DOHH2 (cell line): ENCODE results near the gene TSPAN11.

Experiments used
- H3F3A ChIP-seq: fragments of 200-600 bp; sonication (generic), shearing (Covaris generic); 2 replicates; pipeline ENCODE4 v1.6.0; 2016; ENCODE audit warnings: antibody characterized with exemption, mild to moderate bottlenecking; ENCODE audit not compliant: control insufficient read depth, insufficient read depth
- H3K27ac ChIP-seq: fragments of 200-600 bp; sonication (generic); 2 replicates; pipeline ENCODE4 v1.5.1; 2014; ENCODE audit warnings: low read depth, mild to moderate bottlenecking, low read length, moderate library complexity
- H3K27me3 ChIP-seq: fragments of 200-600 bp; sonication (generic); 2 replicates; pipeline ENCODE4 v1.6.1; 2014; ENCODE audit warnings: mild to moderate bottlenecking, low read length, mixed read lengths; ENCODE audit not compliant: control insufficient read depth
- H3K36me3 ChIP-seq: fragments of 200-600 bp; sonication (generic); 2 replicates; pipeline ENCODE4 v1.6.1; 2014; ENCODE audit warnings: mild to moderate bottlenecking, low read length, moderate library complexity, mixed read lengths; ENCODE audit not compliant: control insufficient read depth
- H3K4me1 ChIP-seq: fragments of 200-600 bp; sonication (generic); 2 replicates; pipeline ENCODE4 v1.6.1; 2014; ENCODE audit warnings: mild to moderate bottlenecking, low read length, mixed read lengths; ENCODE audit not compliant: control insufficient read depth
- H3K4me2 ChIP-seq: fragments of 200-600 bp; sonication (generic); 2 replicates; pipeline ENCODE4 v1.6.0; 2014; ENCODE audit warnings: mild to moderate bottlenecking, low read length, moderate library complexity
- H3K4me3 ChIP-seq: fragments of 200-600 bp; sonication (generic); 2 replicates; pipeline ENCODE4 v1.5.1; 2014; ENCODE audit warnings: mild to moderate bottlenecking, low read length, mixed read lengths
- H3K79me2 ChIP-seq: fragments of 200-600 bp; sonication (generic); 2 replicates; pipeline ENCODE4 v1.6.1; 2014; ENCODE audit warnings: mild to moderate bottlenecking, low read length, mixed read lengths; ENCODE audit not compliant: control insufficient read depth
- H3K9me2 ChIP-seq: fragments of 200-600 bp; sonication (generic); replicated peaks from 2 replicates; pipeline ENCODE4 v1.6.1; 2014; ENCODE audit warnings: mild to moderate bottlenecking, low read length, mixed read lengths; ENCODE audit not compliant: control insufficient read depth
- H3K9me3 ChIP-seq: fragments of 200-600 bp; sonication (generic); 2 replicates; pipeline ENCODE4 v1.6.1; 2014; ENCODE audit warnings: antibody characterized with exemption, low read length, mixed read lengths; ENCODE audit not compliant: control insufficient read depth, insufficient read depth
- H4K20me1 ChIP-seq: fragments of 200-600 bp; sonication (generic); 2 replicates; pipeline ENCODE4 v1.6.0; 2014; ENCODE audit warnings: low read depth, mild to moderate bottlenecking, antibody characterized with exemption, low read length, moderate library complexity; ENCODE audit not compliant: control insufficient read depth, insufficient read depth
- EZH2phosphoT487 ChIP-seq: fragments of 200-600 bp; sonication (generic); IDR thresholded peaks from 2 replicates; pipeline ENCODE4 v1.6.1; 2017; ENCODE audit warnings: borderline replicate concordance, mild to moderate bottlenecking, antibody characterized with exemption, low read length, moderate library complexity, mixed read lengths
- TF ChIP-seq, protein P1 (sequence below): fragments of 200-600 bp; sonication (generic); IDR thresholded peaks from one replicate; pipeline ENCODE4 v1.5.1; 2014; ENCODE audit warnings: antibody characterized with exemption, mild to moderate bottlenecking, low read depth, low read length; ENCODE audit not compliant: poor library complexity, severe bottlenecking

Gene TSPAN11

DNA sequence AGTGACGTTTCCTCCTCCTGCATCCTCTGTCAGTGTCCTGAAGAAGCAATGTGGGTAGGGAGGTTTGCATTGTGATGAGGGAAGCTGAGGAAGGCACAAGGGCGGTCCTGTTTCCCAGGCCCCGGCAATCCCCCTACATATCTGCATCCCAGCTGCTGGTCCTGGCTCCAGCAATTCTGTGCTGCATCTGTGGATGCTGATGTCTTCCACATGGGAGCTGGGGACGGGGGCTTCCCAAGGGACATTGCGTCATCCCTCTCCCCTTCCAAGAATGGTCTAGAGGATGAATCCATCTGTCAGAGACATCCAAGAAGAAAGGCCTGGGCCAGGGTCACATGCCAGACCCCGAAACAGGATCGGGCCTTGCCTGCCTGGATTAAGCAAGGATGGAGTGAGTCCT is 52.1 kb downstream of the TSPAN11 start:
- no peaks in the 10 kb centered on the region for H4K20me1 ChIP-seq
- no peak overlapping the region for H3K4me2 ChIP-seq
- H3K4me3 ChIP-seq: no peak overlapping the region
- H3K4me1 ChIP-seq: no peaks in the 10 kb centered on the region
- no peaks in the 10 kb centered on the region for H3K79me2 ChIP-seq
- H3F3A ChIP-seq: no peaks in the 10 kb centered on the region
- no peaks in the 10 kb centered on the region for H3K36me3 ChIP-seq
- TF ChIP-seq, protein P1, sequence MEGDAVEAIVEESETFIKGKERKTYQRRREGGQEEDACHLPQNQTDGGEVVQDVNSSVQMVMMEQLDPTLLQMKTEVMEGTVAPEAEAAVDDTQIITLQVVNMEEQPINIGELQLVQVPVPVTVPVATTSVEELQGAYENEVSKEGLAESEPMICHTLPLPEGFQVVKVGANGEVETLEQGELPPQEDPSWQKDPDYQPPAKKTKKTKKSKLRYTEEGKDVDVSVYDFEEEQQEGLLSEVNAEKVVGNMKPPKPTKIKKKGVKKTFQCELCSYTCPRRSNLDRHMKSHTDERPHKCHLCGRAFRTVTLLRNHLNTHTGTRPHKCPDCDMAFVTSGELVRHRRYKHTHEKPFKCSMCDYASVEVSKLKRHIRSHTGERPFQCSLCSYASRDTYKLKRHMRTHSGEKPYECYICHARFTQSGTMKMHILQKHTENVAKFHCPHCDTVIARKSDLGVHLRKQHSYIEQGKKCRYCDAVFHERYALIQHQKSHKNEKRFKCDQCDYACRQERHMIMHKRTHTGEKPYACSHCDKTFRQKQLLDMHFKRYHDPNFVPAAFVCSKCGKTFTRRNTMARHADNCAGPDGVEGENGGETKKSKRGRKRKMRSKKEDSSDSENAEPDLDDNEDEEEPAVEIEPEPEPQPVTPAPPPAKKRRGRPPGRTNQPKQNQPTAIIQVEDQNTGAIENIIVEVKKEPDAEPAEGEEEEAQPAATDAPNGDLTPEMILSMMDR: no peak
- TF ChIP-seq EZH2phosphoT487: no peak
- H3K27me3 ChIP-seq: no peaks in the 10 kb centered on the region
- no peaks in the 10 kb centered on the region for H3K9me3 ChIP-seq
- H3K27ac ChIP-seq: no peak overlapping the region
- H3K9me2 ChIP-seq: no peaks in the 10 kb centered on the region

- Histone ChIP-seq H3K27me3 (no peaks in the 10 kb centered on the region), H3K79me2 (no peaks in the 10 kb centered on the region), H4K20me1 (no peaks in the 10 kb centered on the region), H3K9me2 (no peaks in the 10 kb centered on the region), H3K27ac (no peak overlapping the region), H3K4me2 (no peak overlapping the region), H3K9me3 (no peaks in the 10 kb centered on the region), H3K36me3 (no peaks in the 10 kb centered on the region), H3F3A (no peaks in the 10 kb centered on the region), H3K4me3 (no peak overlapping the region), H3K4me1 (no peaks in the 10 kb centered on the region)
- TF ChIP-seq EZH2phosphoT487: no peak
- TF ChIP-seq, protein P1: no peak
These were observed 53.1 kb downstream of the TSPAN11 start for GRCh38 chr12:30979371-30980259.

DNA sequence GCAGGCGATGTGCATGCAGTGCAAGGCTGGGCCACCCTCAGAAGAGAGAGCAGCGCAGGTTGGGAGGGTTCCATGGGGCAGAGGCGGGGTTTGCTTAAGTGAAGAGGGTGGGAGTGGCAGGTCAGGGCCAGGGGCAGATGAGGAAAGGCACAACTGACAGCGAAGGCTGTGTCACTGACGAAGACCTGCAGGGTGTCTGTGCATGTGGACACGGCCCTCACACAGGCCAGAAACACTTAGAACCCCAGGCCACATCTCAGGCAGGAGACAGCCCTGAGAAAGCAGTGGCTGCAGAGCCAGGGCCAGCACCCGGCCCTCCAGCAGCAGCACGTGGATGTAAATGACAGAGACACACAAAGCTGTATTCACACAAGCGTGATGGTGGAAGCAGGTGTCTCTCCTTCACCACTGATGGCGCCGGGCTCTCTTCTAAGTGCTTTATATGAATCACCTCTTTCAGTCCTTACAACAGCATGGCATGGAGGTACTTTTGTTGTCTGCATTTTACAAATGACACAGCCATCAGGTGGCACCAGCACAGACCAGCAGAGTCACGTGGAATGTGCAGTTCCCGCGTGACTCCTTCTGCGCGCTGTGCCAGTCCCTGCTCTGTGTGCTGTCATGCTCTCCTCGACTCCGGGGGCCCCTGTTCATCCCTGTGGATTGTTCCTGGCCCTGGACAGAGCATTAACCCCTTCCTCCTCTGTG is 54.6 kb downstream of the TSPAN11 start:
- Histone ChIP-seq H3K36me3 (no peaks in the 10 kb centered on the region), H3K9me2 (no peaks in the 10 kb centered on the region), H3K4me2 (no peak overlapping the region), H3K79me2 (no peaks in the 10 kb centered on the region), H3K4me1 (no peaks in the 10 kb centered on the region), H3K9me3 (no peaks in the 10 kb centered on the region), H3F3A (no peaks in the 10 kb centered on the region), H3K4me3 (no peak overlapping the region), H3K27me3 (no peaks in the 10 kb centered on the region), H3K27ac (no peak overlapping the region), H4K20me1 (no peaks in the 10 kb centered on the region)
- TF ChIP-seq, protein P1: no peak
- no peak for TF ChIP-seq EZH2phosphoT487
